GM19397 (cell line): Measurements from ENCODE around the gene MAML2.
A peak's percentile ranks its signal among the peaks of the same experiment; 100 is the strongest.

Experiments used
- ATAC-seq: cut with Tn5 transposase; IDR thresholded peaks from one replicate; pipeline ENCODE4 v1.9.1; 2021; ENCODE audit warnings: mild to moderate bottlenecking, moderate library complexity; ENCODE audit not compliant: unreplicated experiment

MAML2 gene

GRCh38 chr11:96339706-96340554 is 3.1 kb downstream of the MAML2 start:
- no peak for ATAC-seq

- ATAC-seq = peak; percentile 38
Observed at GRCh38 chr11:96338910-96339705, 3.9 kb downstream of the MAML2 start.

DNA sequence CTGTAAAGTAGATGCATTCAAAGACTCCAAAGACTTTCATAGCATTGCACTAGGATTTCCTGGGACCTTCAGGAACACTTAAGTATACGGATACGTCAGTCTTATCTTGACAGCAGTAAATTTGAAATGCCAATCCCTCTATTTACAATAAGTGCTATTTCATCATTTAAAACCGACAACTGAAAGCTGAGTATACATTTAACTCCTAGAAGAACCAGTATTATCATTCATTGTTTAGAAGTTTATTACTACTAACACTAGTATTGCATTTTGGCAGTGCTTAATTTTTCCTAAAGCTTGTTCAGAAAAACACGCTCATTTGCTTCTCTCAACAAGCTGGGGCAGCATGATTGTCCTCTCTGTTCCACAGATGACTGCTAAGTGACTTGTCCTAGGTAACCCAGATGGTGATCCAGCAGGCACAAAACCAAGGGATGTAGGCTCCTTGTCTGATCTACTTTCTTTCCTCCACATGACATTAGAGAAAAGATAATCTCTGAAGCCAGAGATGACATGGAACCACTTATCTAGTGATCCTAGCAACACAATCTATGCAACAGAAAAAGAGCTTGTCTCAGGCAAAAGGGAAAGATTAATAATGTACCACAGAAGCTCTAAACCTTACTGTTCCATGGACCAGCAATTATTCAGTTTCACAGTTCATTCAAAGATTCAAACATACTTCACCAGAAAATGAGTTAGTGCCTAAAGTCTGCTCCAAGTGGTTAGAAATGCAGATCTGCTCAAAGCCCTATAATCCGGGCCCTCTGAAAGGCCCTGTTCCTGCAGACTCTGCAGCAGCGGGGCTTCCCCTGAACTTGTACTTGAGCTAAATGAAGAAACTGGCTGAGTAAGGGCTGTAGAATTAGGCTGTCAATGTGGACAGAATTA is 5.2 kb downstream of the MAML2 start:
- peak; percentile 27 for ATAC-seq

DNA sequence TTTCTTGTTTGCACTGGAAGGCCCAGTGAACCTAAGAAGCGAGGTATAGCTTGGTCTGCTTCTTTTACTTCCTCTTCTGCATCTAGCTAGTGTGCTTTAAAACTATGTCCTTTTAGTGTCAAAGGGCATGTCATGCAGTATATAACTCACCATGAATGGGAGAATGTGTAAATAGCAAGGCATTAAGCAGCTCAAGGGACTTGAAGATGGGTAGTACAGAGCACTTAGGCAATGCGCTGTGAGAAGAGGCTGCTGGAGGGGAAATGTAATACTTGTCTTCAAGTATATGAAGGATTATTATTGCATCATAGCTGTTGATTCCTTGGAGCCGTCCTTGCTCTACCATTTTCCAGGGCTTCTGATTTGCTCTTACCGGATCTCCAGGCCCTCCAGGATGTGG is 7.6 kb downstream of the MAML2 start:
- ATAC-seq = no peak

DNA sequence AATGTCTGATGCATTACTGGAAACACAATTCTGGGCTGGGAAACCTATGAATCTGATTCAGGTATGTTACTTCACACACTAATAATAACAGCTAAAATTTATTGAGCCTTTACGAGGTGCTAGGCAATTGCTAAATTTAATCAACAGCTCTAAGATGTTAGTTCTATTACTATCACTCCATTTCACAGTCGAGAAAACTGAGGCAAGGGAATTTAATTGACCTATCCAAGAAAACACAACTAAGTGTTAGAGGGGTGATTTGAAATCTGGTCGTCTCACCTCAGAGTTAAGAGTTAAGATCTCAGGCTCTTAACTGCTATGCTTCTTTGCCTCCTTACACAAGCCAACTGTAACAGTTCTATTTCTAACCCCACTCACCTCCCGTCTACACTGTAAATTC is 8.8 kb downstream of the MAML2 start:
- no peak for ATAC-seq

DNA sequence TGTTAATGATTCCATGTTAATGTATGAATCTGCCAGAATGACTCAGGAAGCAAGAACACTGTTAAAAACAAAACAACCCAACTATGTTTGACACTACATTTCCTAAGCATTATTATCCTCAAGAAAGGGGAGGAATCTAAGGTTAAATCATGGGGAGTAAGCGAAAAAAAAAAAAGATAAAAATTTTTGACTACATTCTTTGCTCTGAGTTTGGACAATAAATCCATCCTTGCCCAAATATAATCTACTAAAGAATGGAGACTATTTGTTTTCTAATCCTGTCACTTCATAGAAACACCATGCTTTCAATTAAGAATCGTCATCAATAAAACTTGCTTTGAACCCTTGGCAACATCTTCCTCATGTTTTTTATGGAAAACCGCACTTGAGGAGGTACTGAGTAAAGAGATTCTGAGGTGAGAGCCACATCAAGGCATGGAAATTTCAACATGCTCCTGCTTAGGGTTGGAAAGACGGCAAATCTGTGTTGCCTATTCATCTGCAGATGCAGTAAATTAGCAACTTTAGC is 9.7 kb downstream of the MAML2 start:
- ATAC-seq = no peak

GRCh38 chr11:96332126-96332771 is 10.7 kb downstream of the MAML2 start:
- no peak for ATAC-seq

DNA sequence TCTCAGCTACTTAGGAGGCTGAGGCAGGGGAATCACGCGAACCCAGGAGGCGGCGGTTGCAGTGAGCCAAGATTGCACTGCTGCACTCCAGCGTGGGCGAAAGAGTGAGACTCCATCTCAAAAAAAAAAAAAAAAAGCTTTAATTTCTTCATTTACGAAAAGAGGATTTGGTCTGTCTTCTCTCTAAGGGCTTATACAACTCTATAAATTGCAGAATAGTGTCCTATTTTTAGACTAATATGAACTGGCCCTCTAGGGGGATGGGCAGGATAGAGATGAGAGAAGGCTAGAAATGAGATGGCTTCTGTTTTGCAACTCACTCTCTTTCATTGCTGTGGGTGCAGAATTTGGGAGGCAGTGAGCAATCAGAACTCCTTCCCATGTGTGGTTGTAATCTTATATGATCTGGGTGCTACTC is 11.3 kb downstream of the MAML2 start:
- no peak for ATAC-seq

DNA sequence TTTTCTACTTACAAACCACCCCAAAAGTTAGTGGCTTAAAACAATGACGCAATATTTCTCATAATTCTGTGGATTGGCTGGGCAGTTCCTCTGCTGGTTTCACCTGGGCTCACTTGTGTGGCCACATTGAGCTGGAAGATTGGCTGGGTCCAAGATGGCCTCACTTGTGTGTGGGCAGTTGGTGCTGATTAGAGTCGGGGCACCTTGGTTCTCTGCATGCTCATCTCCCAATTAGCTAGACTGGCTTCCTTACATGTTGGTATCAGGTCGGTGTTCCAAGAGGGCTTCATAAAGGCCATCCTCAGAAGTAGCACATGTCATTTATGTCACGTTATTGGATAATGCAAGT is 12.5 kb downstream of the MAML2 start:
- ATAC-seq = no peak

DNA sequence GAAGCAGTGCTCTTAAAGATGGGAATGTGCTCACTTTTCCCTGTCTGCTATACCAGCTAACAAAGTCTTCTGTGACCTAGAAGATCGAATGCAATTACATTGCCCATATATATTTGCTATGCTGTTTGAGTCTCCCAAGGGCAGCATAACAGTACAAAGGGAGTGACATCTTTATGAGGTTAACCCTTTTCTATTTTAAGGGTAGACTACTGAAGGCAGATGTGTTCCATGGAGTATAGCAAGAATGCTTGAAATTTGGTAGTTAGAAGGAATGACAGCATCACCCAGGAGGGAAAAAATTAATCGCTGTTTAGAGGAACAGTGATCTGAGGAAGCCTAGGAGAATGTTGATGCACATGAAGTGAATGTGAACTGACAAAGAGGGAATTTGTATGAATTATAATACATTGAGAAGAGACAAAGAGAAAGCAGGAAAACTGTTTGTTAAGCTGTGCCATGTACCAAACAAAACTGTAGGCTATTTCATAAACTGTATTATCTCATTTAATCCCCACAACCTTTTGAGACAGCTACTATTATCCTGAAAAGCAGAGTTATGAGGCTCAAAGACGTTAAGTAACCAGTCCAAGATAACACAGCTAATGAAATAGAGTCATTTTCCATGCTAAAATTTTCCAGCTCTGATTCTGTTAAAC is 13.0 kb downstream of the MAML2 start:
- ATAC-seq = no peak

GRCh38 chr11:96329419-96329818 is 13.6 kb downstream of the MAML2 start:
- no peak for ATAC-seq

DNA sequence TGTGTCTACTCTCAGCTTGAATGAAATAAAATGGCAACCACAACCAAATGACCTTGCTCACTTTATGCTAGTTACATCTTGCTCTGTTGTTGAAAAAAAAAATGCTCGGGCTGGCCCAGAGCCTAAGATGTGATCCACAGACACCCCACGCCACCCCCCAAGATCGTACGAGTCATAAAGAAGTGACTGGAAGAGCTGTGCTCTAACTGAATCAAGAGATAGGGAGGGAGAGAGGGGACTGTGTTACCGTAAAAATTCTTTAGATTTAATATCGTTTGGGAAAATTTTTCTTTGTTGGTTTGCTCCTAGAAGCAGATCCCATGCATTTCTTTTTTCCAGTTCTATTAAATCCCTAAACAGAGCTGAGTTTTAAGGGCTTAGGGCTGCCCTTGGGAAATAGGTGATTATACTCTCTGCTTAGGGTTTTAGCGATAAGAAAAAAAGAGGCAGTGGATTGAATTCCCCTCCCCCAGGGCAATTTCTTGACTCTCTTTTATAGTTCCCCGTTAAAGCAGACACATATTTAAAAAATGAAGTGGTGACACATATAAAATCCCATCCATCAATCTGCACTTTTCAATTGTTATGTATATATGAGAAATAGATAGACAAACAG is 14.5 kb downstream of the MAML2 start:
- ATAC-seq = no peak

DNA sequence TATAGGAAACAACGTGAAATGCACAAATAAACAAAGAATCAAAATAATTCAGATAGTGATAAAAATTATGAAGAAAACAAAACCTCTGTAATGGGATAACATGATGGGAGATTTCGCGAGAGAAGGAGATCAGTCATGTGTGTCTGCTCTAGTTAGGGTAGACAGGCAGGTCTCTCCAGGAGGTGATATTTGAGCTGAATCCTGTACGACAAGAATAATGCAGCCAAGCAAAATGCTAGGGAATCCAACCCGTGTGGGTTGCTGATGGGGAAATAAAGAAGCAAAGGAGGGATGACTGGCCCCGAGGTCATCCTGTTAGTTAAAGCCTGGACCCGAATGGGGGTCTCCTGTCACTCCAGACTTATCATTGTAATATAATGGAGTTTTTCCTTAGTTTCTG is 16.0 kb downstream of the MAML2 start:
- no peak for ATAC-seq

DNA sequence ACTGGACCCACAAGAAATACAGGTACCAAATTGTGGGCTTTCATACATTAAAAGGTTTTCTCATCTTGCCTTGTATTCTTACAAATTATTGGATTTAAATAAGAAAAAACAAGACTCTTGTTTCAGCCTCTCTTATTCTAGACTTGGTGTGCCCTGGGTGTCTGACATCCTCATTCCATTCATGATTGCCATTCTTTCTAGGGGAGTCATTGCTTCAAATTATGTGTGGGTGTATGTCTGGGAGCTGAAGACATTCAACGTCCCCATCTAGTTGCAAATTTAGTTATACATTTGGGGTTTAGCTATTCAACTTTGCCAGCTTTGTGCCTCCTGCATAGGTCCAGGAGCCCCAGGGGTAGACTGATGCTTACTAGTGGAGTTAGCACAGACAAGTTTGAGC is 18.1 kb downstream of the MAML2 start:
- no peak for ATAC-seq

- no peak for ATAC-seq
Observed at GRCh38 chr11:96323642-96323985, 19.4 kb downstream of the MAML2 start.

GRCh38 chr11:96322775-96323641 is 20.0 kb downstream of the MAML2 start:
- ATAC-seq = no peak

GRCh38 chr11:96321091-96321490 is 21.9 kb downstream of the MAML2 start:
- ATAC-seq = no peak

- ATAC-seq = no peak
Observed at GRCh38 chr11:96319898-96320656, 22.9 kb downstream of the MAML2 start.
